ENCODE measurements around the gene ANKRD17. TPM values are rescaled to one million over a fixed set of nuclear protein-coding genes. Genes with fewer than 3 reads are reported as not detected.
A peak's percentile ranks its signal among the peaks of the same experiment; 100 is the strongest.

ANKRD17 gene
- total and polyA plus RNA-seq, 9 of the 15 experiments (the other 6 are each of a cell fraction or from before 2014, with no cell fraction given): 25.5 to 86.9 (median 52.2) TPM

DNA sequence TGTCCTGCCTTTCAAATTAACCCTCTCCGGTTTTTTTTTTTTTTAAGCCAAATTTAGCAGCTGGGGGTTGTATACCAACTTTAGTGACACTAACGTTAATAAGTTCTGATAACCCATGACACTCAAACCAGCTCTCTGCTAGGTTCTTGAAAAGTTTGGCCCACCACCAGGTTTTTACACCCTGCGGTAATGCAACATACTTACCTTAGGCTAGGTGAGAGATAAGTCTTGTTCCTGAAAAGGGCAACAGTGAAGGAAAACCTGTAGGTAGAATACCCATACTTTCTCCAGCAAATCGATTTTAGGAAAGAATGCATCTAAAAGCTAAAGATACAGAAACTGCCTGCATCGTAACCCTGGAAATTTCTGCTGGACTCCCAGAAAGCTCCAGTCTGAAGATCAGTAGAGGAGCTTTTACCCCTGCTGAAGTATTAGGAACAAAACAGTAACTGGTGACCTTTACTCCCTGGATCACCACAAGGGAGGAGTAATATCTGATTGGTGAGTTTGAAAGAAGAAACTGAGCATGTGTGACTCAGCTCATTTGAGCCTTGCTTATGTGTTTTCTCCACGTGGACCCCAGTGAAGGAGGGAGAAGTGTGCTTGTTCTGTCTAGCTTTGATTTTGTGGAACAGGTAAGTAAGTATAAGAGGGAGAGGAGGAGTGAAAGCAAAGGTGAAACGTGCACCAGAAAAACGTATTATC is 154.6 kb downstream of the ANKRD17 start (continued):
- TF ChIP-seq, protein P1, sequence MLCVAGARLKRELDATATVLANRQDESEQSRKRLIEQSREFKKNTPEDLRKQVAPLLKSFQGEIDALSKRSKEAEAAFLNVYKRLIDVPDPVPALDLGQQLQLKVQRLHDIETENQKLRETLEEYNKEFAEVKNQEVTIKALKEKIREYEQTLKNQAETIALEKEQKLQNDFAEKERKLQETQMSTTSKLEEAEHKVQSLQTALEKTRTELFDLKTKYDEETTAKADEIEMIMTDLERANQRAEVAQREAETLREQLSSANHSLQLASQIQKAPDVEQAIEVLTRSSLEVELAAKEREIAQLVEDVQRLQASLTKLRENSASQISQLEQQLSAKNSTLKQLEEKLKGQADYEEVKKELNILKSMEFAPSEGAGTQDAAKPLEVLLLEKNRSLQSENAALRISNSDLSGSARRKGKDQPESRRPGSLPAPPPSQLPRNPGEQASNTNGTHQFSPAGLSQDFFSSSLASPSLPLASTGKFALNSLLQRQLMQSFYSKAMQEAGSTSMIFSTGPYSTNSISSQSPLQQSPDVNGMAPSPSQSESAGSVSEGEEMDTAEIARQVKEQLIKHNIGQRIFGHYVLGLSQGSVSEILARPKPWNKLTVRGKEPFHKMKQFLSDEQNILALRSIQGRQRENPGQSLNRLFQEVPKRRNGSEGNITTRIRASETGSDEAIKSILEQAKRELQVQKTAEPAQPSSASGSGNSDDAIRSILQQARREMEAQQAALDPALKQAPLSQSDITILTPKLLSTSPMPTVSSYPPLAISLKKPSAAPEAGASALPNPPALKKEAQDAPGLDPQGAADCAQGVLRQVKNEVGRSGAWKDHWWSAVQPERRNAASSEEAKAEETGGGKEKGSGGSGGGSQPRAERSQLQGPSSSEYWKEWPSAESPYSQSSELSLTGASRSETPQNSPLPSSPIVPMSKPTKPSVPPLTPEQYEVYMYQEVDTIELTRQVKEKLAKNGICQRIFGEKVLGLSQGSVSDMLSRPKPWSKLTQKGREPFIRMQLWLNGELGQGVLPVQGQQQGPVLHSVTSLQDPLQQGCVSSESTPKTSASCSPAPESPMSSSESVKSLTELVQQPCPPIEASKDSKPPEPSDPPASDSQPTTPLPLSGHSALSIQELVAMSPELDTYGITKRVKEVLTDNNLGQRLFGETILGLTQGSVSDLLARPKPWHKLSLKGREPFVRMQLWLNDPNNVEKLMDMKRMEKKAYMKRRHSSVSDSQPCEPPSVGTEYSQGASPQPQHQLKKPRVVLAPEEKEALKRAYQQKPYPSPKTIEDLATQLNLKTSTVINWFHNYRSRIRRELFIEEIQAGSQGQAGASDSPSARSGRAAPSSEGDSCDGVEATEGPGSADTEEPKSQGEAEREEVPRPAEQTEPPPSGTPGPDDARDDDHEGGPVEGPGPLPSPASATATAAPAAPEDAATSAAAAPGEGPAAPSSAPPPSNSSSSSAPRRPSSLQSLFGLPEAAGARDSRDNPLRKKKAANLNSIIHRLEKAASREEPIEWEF (CRISPR knock-in tag; IDR thresholded peaks at IDR 0.05): no peak
- TF ChIP-seq NCOA4 (IDR thresholded peaks at IDR 0.05; ENCODE audit: partially characterized antibody): no peak
- TF ChIP-seq NCOR1 (IDR thresholded peaks at IDR 0.05): no peak
- TF ChIP-seq BHLHE40 (IDR thresholded peaks at IDR 0.05; ENCODE audit: low read length): no peak
- no peak for TF ChIP-seq ESRRA (IDR thresholded peaks at IDR 0.05; ENCODE audit: borderline replicate concordance, low read depth)
- no peak for TF ChIP-seq CHD2 (IDR thresholded peaks at IDR 0.05; ENCODE audit: low read depth, low read length)
- no peak for TF ChIP-seq ILK (tag; IDR thresholded peaks at IDR 0.05; ENCODE audit: borderline replicate concordance, low read depth)
- TF ChIP-seq RNF2 (IDR thresholded peaks at IDR 0.05): no peak
- no peak for TF ChIP-seq FOXP1 (CRISPR knock-in tag; IDR thresholded peaks at IDR 0.05)
- TF ChIP-seq OTX1 (CRISPR knock-in tag; IDR thresholded peaks at IDR 0.05): no peak
- TF ChIP-seq TBL1XR1 (IDR thresholded peaks at IDR 0.05; ENCODE audit: low read length in 2 of 2): no peak
- no peak for TF ChIP-seq ZNF41 (CRISPR knock-in tag; conservative IDR thresholded peaks at IDR 0.05)
- TF ChIP-seq HDAC1 (IDR thresholded peaks at IDR 0.05): peak in 1 of 2 experiments; percentile 50; a peak in 2 of 4 replicates
- TF ChIP-seq RBBP5 (IDR thresholded peaks at IDR 0.05; ENCODE audit: borderline replicate concordance, insufficient read depth, low read length, poor library complexity, severe bottlenecking): no peak
- TF ChIP-seq SPI1 (IDR thresholded peaks at IDR 0.05; ENCODE audit: borderline replicate concordance, low read depth, low read length): no peak
- TF ChIP-seq ZNF274 (IDR thresholded peaks at IDR 0.05; ENCODE audit: borderline replicate concordance, low read depth, low read length): no peak
- TF ChIP-seq, protein P2, sequence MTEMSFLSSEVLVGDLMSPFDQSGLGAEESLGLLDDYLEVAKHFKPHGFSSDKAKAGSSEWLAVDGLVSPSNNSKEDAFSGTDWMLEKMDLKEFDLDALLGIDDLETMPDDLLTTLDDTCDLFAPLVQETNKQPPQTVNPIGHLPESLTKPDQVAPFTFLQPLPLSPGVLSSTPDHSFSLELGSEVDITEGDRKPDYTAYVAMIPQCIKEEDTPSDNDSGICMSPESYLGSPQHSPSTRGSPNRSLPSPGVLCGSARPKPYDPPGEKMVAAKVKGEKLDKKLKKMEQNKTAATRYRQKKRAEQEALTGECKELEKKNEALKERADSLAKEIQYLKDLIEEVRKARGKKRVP (CRISPR knock-in tag; IDR thresholded peaks at IDR 0.05): no peak
- TF ChIP-seq, protein P3, sequence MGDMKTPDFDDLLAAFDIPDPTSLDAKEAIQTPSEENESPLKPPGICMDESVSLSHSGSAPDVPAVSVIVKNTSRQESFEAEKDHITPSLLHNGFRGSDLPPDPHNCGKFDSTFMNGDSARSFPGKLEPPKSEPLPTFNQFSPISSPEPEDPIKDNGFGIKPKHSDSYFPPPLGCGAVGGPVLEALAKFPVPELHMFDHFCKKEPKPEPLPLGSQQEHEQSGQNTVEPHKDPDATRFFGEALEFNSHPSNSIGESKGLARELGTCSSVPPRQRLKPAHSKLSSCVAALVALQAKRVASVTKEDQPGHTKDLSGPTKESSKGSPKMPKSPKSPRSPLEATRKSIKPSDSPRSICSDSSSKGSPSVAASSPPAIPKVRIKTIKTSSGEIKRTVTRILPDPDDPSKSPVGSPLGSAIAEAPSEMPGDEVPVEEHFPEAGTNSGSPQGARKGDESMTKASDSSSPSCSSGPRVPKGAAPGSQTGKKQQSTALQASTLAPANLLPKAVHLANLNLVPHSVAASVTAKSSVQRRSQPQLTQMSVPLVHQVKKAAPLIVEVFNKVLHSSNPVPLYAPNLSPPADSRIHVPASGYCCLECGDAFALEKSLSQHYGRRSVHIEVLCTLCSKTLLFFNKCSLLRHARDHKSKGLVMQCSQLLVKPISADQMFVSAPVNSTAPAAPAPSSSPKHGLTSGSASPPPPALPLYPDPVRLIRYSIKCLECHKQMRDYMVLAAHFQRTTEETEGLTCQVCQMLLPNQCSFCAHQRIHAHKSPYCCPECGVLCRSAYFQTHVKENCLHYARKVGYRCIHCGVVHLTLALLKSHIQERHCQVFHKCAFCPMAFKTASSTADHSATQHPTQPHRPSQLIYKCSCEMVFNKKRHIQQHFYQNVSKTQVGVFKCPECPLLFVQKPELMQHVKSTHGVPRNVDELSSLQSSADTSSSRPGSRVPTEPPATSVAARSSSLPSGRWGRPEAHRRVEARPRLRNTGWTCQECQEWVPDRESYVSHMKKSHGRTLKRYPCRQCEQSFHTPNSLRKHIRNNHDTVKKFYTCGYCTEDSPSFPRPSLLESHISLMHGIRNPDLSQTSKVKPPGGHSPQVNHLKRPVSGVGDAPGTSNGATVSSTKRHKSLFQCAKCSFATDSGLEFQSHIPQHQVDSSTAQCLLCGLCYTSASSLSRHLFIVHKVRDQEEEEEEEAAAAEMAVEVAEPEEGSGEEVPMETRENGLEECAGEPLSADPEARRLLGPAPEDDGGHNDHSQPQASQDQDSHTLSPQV (IDR thresholded peaks at IDR 0.05): peak; percentile 86
